GM06990 (cell line): ENCODE data around the gene DST.

Experiments
- DNase-seq: peaks from one replicate; pipeline ENCODE4 v3.0.0-alpha.2; 2011; ENCODE audit not compliant: insufficient read length; ENCODE audit errors: extremely low read depth
- H3K27me3 ChIP-seq: replicated peaks from 2 replicates; pipeline ENCODE4 v1.6.0; 2011; ENCODE audit warnings: low read length; ENCODE audit not compliant: control insufficient read depth, insufficient read depth
- H3K36me3 ChIP-seq: 2 replicates; pipeline ENCODE4 v1.5.1; 2011; ENCODE audit warnings: low read length; ENCODE audit not compliant: control insufficient read depth, insufficient read depth
- H3K4me3 ChIP-seq: replicated peaks from 2 replicates; pipeline ENCODE4 v1.5.1; 2011; ENCODE audit warnings: low read depth, mild to moderate bottlenecking, control low read depth, low read length
- TF ChIP-seq, protein P1 (sequence below): IDR thresholded peaks from 2 replicates; pipeline ENCODE4 v1.5.1; 2011; ENCODE audit warnings: low read length, control low read depth, mild to moderate bottlenecking, inconsistent platforms; ENCODE audit not compliant: insufficient read depth, poor library complexity, severe bottlenecking

Gene DST

DNA sequence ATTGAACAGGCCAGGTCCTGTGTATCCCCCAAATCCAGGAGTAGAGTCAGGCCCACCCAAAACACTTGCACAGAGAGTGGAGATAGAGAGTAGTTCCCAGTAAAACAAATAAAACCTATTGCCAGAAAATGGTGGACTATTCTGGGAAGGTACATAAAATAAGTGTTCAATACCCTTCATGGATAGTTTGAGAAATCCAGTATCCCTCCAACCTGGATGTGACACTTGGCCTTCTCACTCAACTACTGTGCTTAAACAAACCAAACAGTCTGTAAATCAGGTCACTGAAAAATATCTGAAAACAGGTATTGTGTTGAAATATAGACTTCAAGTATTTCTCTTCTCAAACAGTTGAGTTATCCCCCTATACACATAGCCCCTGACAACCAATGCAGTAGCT lies 233.7 kb downstream of the DST start:
- no peak for DNase-seq
- TF ChIP-seq, protein P1, sequence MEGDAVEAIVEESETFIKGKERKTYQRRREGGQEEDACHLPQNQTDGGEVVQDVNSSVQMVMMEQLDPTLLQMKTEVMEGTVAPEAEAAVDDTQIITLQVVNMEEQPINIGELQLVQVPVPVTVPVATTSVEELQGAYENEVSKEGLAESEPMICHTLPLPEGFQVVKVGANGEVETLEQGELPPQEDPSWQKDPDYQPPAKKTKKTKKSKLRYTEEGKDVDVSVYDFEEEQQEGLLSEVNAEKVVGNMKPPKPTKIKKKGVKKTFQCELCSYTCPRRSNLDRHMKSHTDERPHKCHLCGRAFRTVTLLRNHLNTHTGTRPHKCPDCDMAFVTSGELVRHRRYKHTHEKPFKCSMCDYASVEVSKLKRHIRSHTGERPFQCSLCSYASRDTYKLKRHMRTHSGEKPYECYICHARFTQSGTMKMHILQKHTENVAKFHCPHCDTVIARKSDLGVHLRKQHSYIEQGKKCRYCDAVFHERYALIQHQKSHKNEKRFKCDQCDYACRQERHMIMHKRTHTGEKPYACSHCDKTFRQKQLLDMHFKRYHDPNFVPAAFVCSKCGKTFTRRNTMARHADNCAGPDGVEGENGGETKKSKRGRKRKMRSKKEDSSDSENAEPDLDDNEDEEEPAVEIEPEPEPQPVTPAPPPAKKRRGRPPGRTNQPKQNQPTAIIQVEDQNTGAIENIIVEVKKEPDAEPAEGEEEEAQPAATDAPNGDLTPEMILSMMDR, result no peak
- H3K27me3 ChIP-seq, result no peaks in the 10 kb centered on the region
- no peak overlapping the region for H3K4me3 ChIP-seq
- H3K36me3 ChIP-seq, result no peaks in the 10 kb centered on the region
